DOHH2 (cell line): ENCODE measurements around the gene GTF2A1.

Experiments
- H3F3A ChIP-seq: fragments of 200-600 bp; sonication (generic), shearing (Covaris generic); 2 replicates; pipeline ENCODE4 v1.6.0; 2016; ENCODE audit warnings: antibody characterized with exemption, mild to moderate bottlenecking; ENCODE audit not compliant: control insufficient read depth, insufficient read depth
- H3K27ac ChIP-seq: fragments of 200-600 bp; sonication (generic); 2 replicates; pipeline ENCODE4 v1.5.1; 2014; ENCODE audit warnings: low read depth, mild to moderate bottlenecking, low read length, moderate library complexity
- H3K27me3 ChIP-seq: fragments of 200-600 bp; sonication (generic); 2 replicates; pipeline ENCODE4 v1.6.1; 2014; ENCODE audit warnings: mild to moderate bottlenecking, low read length, mixed read lengths; ENCODE audit not compliant: control insufficient read depth
- H3K36me3 ChIP-seq: fragments of 200-600 bp; sonication (generic); 2 replicates; pipeline ENCODE4 v1.6.1; 2014; ENCODE audit warnings: mild to moderate bottlenecking, low read length, moderate library complexity, mixed read lengths; ENCODE audit not compliant: control insufficient read depth
- H3K4me1 ChIP-seq: fragments of 200-600 bp; sonication (generic); 2 replicates; pipeline ENCODE4 v1.6.1; 2014; ENCODE audit warnings: mild to moderate bottlenecking, low read length, mixed read lengths; ENCODE audit not compliant: control insufficient read depth
- H3K4me2 ChIP-seq: fragments of 200-600 bp; sonication (generic); 2 replicates; pipeline ENCODE4 v1.6.0; 2014; ENCODE audit warnings: mild to moderate bottlenecking, low read length, moderate library complexity
- H3K4me3 ChIP-seq: fragments of 200-600 bp; sonication (generic); 2 replicates; pipeline ENCODE4 v1.5.1; 2014; ENCODE audit warnings: mild to moderate bottlenecking, low read length, mixed read lengths
- H3K79me2 ChIP-seq: fragments of 200-600 bp; sonication (generic); 2 replicates; pipeline ENCODE4 v1.6.1; 2014; ENCODE audit warnings: mild to moderate bottlenecking, low read length, mixed read lengths; ENCODE audit not compliant: control insufficient read depth
- H3K9me2 ChIP-seq: fragments of 200-600 bp; sonication (generic); replicated peaks from 2 replicates; pipeline ENCODE4 v1.6.1; 2014; ENCODE audit warnings: mild to moderate bottlenecking, low read length, mixed read lengths; ENCODE audit not compliant: control insufficient read depth
- H3K9me3 ChIP-seq: fragments of 200-600 bp; sonication (generic); 2 replicates; pipeline ENCODE4 v1.6.1; 2014; ENCODE audit warnings: antibody characterized with exemption, low read length, mixed read lengths; ENCODE audit not compliant: control insufficient read depth, insufficient read depth
- H4K20me1 ChIP-seq: fragments of 200-600 bp; sonication (generic); 2 replicates; pipeline ENCODE4 v1.6.0; 2014; ENCODE audit warnings: low read depth, mild to moderate bottlenecking, antibody characterized with exemption, low read length, moderate library complexity; ENCODE audit not compliant: control insufficient read depth, insufficient read depth
- EZH2phosphoT487 ChIP-seq: fragments of 200-600 bp; sonication (generic); IDR thresholded peaks from 2 replicates; pipeline ENCODE4 v1.6.1; 2017; ENCODE audit warnings: borderline replicate concordance, mild to moderate bottlenecking, antibody characterized with exemption, low read length, moderate library complexity, mixed read lengths
- TF ChIP-seq, protein P1 (sequence below): fragments of 200-600 bp; sonication (generic); IDR thresholded peaks from one replicate; pipeline ENCODE4 v1.5.1; 2014; ENCODE audit warnings: antibody characterized with exemption, mild to moderate bottlenecking, low read depth, low read length; ENCODE audit not compliant: poor library complexity, severe bottlenecking

Gene GTF2A1

GRCh38 chr14:81179631-81180030, 41.1 kb downstream of the GTF2A1 start:
- Histone ChIP-seq H3K79me2 (peaks cover 12% of the 10 kb centered on the region; the same call in 1 of the 2 replicates), H3K4me3 (no peak overlapping the region), H4K20me1 (no peaks in the 10 kb centered on the region), H3K27ac (peak overlapping the region; percentile 42), H3F3A (peaks cover 16% of the 10 kb centered on the region), H3K27me3 (no peaks in the 10 kb centered on the region), H3K9me3 (no peaks in the 10 kb centered on the region), H3K4me2 (peak overlapping the region; percentile 31), H3K9me2 (no peaks in the 10 kb centered on the region), H3K4me1 (peaks cover 58% of the 10 kb centered on the region), H3K36me3 (peaks cover 50% of the 10 kb centered on the region)
- TF ChIP-seq, protein P1, sequence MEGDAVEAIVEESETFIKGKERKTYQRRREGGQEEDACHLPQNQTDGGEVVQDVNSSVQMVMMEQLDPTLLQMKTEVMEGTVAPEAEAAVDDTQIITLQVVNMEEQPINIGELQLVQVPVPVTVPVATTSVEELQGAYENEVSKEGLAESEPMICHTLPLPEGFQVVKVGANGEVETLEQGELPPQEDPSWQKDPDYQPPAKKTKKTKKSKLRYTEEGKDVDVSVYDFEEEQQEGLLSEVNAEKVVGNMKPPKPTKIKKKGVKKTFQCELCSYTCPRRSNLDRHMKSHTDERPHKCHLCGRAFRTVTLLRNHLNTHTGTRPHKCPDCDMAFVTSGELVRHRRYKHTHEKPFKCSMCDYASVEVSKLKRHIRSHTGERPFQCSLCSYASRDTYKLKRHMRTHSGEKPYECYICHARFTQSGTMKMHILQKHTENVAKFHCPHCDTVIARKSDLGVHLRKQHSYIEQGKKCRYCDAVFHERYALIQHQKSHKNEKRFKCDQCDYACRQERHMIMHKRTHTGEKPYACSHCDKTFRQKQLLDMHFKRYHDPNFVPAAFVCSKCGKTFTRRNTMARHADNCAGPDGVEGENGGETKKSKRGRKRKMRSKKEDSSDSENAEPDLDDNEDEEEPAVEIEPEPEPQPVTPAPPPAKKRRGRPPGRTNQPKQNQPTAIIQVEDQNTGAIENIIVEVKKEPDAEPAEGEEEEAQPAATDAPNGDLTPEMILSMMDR, result no peak
- no peak for TF ChIP-seq EZH2phosphoT487

GRCh38 chr14:81178063-81178462, 42.7 kb downstream of the GTF2A1 start:
- peak overlapping the region; percentile 60 for H3K4me2 ChIP-seq

GRCh38 chr14:81177225-81177624, 43.5 kb downstream of the GTF2A1 start:
- peak overlapping the region; percentile 60 for H3K4me2 ChIP-seq
- H3K9me2 ChIP-seq, result no peaks in the 10 kb centered on the region
- H3K4me3 ChIP-seq, result peak overlapping the region; percentile 49
- H3K4me1 ChIP-seq, result peaks cover 82% of the 10 kb centered on the region
- peaks cover 28% of the 10 kb centered on the region for H3K36me3 ChIP-seq
- no peaks in the 10 kb centered on the region for H3K27me3 ChIP-seq
- H3K27ac ChIP-seq, result peak overlapping the region; percentile 63
- TF ChIP-seq, protein P1, result no peak
- no peak for TF ChIP-seq EZH2phosphoT487
- no peaks in the 10 kb centered on the region for H4K20me1 ChIP-seq
- peaks cover 26% of the 10 kb centered on the region for H3F3A ChIP-seq
- H3K9me3 ChIP-seq, result no peaks in the 10 kb centered on the region
- H3K79me2 ChIP-seq, result peaks cover 10% of the 10 kb centered on the region; the same call in 1 of the 2 replicates

More at GRCh38 chr14:81178063-81178462, 42.7 kb downstream of the GTF2A1 start:
- Histone ChIP-seq H3K9me3 (no peaks in the 10 kb centered on the region), H3K36me3 (peaks cover 34% of the 10 kb centered on the region), H3K4me1 (peaks cover 74% of the 10 kb centered on the region), H3F3A (peaks cover 18% of the 10 kb centered on the region), H3K79me2 (peaks cover 12% of the 10 kb centered on the region; the same call in 1 of the 2 replicates), H3K27ac (peak overlapping the region; percentile 63), H3K27me3 (no peaks in the 10 kb centered on the region), H3K4me3 (peak overlapping the region; percentile 49), H4K20me1 (no peaks in the 10 kb centered on the region), H3K9me2 (no peaks in the 10 kb centered on the region)
- TF ChIP-seq, protein P1, result no peak
- TF ChIP-seq EZH2phosphoT487, result no peak
